Large intestine (tissue), 3 donors: ENCODE measurements around the gene KIF26B. TPM values are rescaled to one million over a fixed set of nuclear protein-coding genes. Genes with fewer than 3 reads are reported as not detected.

Experiments used
- DNase-seq, 2 donors: peaks; one replicate each; pipeline versions ENCODE4 v3.0.0 to v3.0.0-alpha.2; 2013
- H3K27ac ChIP-seq: one replicate; pipeline ENCODE4 v1.5.1; 2013; ENCODE audit warnings: low read length
- H3K27me3 ChIP-seq: 2 replicates; pipeline ENCODE4 v1.6.1; 2013; ENCODE audit warnings: low read length; ENCODE audit not compliant: control insufficient read depth, insufficient read depth
- H3K36me3 ChIP-seq: 2 replicates; pipeline ENCODE4 v1.6.1; 2013; ENCODE audit warnings: low read length; ENCODE audit not compliant: control insufficient read depth, insufficient read depth
- H3K4me1 ChIP-seq: one replicate; pipeline ENCODE4 v1.6.1; 2013; ENCODE audit warnings: low read length; ENCODE audit not compliant: control insufficient read depth, insufficient read depth
- H3K4me3 ChIP-seq: one replicate; pipeline ENCODE4 v1.5.1; 2013; ENCODE audit warnings: low read length
- H3K9me3 ChIP-seq: one replicate; pipeline ENCODE4 v1.6.1; 2013; ENCODE audit warnings: mild to moderate bottlenecking, low read depth, low read length, moderate library complexity; ENCODE audit not compliant: control insufficient read depth
- WGBS: methylation state at CpG from one replicate; pipeline ENCODE4 v1.1.5; 2013; ENCODE audit warnings: low lambda C conversion rate; ENCODE audit not compliant: insufficient coverage; 5-methylcytosine and 5-hydroxymethylcytosine counted together
- polyA plus RNA-seq: library from polyadenylated mRNA; unstranded; fragments of 120-200 nt; gene quantifications from one replicate; pipeline ENCODE4 v1.2.1, GENCODE V29; 2013

Gene KIF26B
- polyA plus RNA-seq, 1 donor, result 3.9 TPM

DNA sequence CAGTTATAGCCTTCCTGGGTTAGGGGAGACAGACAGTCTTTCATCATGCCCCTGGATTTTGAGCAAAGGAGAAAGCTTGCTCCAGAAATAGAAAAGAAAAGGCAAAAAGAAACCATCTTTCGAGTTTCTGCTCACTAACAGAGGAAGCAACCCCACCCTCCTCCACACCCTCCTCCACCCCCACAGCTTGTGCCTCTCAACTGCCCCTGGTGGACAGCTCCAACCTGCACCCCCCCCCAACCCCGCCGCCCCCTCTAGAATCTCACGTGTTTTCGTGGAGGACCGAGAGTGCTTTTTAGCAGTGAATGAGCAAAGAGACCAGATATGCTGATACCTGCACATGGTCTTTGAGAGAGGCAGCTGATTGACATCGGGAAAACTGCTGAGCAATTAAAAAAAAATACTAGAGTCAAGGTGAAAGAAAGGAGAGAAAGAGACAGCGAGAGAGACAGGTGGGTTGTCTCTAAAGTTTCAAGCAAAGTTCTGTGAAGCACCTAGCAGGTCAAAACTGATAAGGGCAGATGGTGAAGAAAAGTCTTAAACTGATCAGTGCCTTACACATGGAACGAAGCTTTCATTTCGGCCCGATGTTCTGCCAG lies 358.3 kb downstream of the KIF26B start:
- H3K4me1 ChIP-seq, result no peaks in the 10 kb centered on the region
- 48% methylated on average over 3 of the region's 11 CpGs for WGBS
- H3K27me3 ChIP-seq, result no peaks in the 10 kb centered on the region
- no peak overlapping the region for H3K4me3 ChIP-seq
- peak in 1 of 2 donors; percentile 17 for DNase-seq
- no peaks in the 10 kb centered on the region for H3K36me3 ChIP-seq
- no peak overlapping the region for H3K27ac ChIP-seq
- H3K9me3 ChIP-seq, result no peaks in the 10 kb centered on the region

DNA sequence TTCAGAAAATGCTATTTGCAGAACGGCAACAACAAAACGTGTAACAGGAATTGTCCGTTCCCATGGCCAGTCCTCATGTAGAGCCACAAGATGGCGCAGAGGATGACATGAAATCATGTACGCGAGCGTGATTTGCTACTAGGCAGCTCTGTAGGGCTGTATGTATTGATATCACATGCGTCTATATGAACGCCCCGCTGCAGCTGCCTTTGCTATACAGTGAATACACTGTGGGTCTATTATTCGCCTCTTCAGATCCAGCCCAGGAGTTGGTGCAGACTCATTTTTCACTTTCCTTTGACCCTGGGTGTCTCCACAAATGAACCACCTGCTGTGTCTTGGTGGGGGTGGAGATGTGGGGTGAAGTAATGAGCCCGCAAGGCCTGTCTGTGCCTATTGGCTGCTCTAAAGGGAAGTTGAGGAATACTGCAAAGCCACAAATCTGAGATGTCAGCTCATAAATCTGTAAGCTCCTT lies 361.5 kb downstream of the KIF26B start:
- Histone ChIP-seq H3K4me3 (no peak overlapping the region), H3K36me3 (no peaks in the 10 kb centered on the region), H3K4me1 (no peaks in the 10 kb centered on the region), H3K9me3 (peaks cover 2% of the 10 kb centered on the region), H3K27ac (no peak overlapping the region), H3K27me3 (no peaks in the 10 kb centered on the region)
- no CpG with 5 or more reads among the region's 12 CpGs for WGBS
- DNase-seq, result no peak

DNA sequence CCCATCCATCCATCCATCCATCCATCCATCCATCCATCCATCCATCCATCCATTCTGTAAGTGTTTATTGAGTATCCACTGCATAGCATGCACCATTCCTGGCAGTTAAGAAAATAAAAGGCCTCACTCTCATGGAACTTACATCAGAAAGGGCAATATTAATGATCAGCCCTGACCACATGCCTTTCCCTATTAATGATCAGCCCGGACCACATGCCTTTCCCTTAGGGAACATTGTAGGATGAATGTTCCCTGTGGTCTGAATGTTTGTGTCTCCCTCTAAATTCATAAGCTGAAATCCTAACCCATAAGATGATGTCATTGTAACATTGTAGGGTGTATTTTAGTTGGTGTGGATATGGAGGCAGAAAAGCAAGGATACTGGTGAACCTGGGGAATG lies 365.8 kb downstream of the KIF26B start:
- Histone ChIP-seq H3K27me3 (no peaks in the 10 kb centered on the region), H3K9me3 (peaks cover 2% of the 10 kb centered on the region), H3K4me3 (no peak overlapping the region), H3K27ac (no peak overlapping the region), H3K4me1 (no peaks in the 10 kb centered on the region), H3K36me3 (no peaks in the 10 kb centered on the region)
- WGBS, result 100% methylated on average over 1 of the region's 1 CpG
- DNase-seq, result no peak

GRCh38 chr1:245526141-245526540 lies 371.4 kb downstream of the KIF26B start:
- Histone ChIP-seq H3K27me3 (no peaks in the 10 kb centered on the region), H3K27ac (no peak overlapping the region), H3K4me1 (no peaks in the 10 kb centered on the region), H3K9me3 (no peaks in the 10 kb centered on the region), H3K4me3 (no peak overlapping the region), H3K36me3 (no peaks in the 10 kb centered on the region)
- no peak for DNase-seq
- WGBS, result no CpG with 5 or more reads among the region's 2 CpGs

- Histone ChIP-seq H3K27ac (no peak overlapping the region), H3K27me3 (no peaks in the 10 kb centered on the region), H3K9me3 (no peaks in the 10 kb centered on the region), H3K36me3 (no peaks in the 10 kb centered on the region), H3K4me1 (no peaks in the 10 kb centered on the region), H3K4me3 (no peak overlapping the region)
- no peak for DNase-seq
- WGBS, result no CpG with 5 or more reads among the region's 7 CpGs
Measured at GRCh38 chr1:245528258-245528635, 373.5 kb downstream of the KIF26B start.

GRCh38 chr1:245530937-245531336 lies 376.2 kb downstream of the KIF26B start:
- H3K27me3 ChIP-seq, result no peaks in the 10 kb centered on the region
- H3K9me3 ChIP-seq, result no peaks in the 10 kb centered on the region
- WGBS, result no CpG with 5 or more reads among the region's 2 CpGs
- H3K36me3 ChIP-seq, result no peaks in the 10 kb centered on the region
- H3K4me1 ChIP-seq, result no peaks in the 10 kb centered on the region
- no peak for DNase-seq
- no peak overlapping the region for H3K4me3 ChIP-seq
- no peak overlapping the region for H3K27ac ChIP-seq

DNA sequence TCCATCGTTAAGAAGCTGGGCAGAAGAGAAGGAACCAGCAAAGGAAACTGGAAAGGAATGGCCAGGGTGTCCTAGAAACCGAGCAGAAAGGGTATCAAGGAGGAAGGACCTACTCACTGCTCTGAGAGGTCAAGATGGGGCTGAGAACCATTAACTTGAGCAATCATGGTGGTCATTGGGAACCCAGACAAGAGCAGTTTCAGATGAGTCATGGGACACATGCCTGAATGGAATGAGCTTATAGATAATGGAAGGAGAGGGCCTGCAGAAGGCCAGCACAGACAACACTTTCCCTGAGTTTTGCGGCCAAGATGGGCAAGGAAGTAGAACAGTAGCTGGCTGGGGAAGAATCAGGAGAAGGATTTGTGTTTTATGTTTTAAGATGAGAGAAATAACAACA lies 383.2 kb downstream of the KIF26B start:
- Histone ChIP-seq H3K4me1 (no peaks in the 10 kb centered on the region), H3K27ac (no peak overlapping the region), H3K4me3 (no peak overlapping the region), H3K9me3 (no peaks in the 10 kb centered on the region), H3K36me3 (no peaks in the 10 kb centered on the region), H3K27me3 (no peaks in the 10 kb centered on the region)
- 96% methylated on average over 3 of the region's 3 CpGs for WGBS
- peak in 1 of 2 donors; percentile 17 for DNase-seq

GRCh38 chr1:245538671-245539070 lies 383.9 kb downstream of the KIF26B start:
- no peak for DNase-seq
- 100% methylated on average over 1 of the region's 3 CpGs for WGBS
- H3K27me3 ChIP-seq, result no peaks in the 10 kb centered on the region
- no peak overlapping the region for H3K27ac ChIP-seq
- H3K4me3 ChIP-seq, result no peak overlapping the region
- H3K36me3 ChIP-seq, result no peaks in the 10 kb centered on the region
- H3K9me3 ChIP-seq, result no peaks in the 10 kb centered on the region
- no peaks in the 10 kb centered on the region for H3K4me1 ChIP-seq

GRCh38 chr1:245541369-245541768 lies 386.6 kb downstream of the KIF26B start:
- Histone ChIP-seq H3K9me3 (no peaks in the 10 kb centered on the region), H3K4me1 (no peaks in the 10 kb centered on the region), H3K4me3 (no peak overlapping the region), H3K27me3 (no peaks in the 10 kb centered on the region), H3K36me3 (no peaks in the 10 kb centered on the region), H3K27ac (no peak overlapping the region)
- no peak for DNase-seq
- WGBS, result no CpG with 5 or more reads among the region's 14 CpGs

DNA sequence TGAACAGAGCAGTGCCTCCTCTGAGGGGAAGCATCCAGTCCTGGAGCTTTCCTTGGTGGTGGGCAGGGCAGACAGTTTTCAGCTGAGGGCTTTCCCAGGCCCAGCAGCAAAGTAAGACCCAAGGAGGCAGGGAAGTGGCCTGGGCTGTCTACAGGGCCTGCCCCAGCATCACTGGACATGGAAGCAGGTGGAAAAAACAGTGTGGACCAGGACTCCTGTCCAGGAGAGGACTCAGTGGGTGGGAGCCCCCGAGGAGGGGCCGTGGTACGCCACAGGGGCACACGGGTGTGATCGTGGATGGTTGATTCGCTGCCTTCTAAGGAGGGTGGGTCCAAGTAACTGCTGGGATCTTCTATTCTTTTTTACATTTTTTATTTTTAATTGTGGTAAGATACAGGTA lies 387.6 kb downstream of the KIF26B start:
- H3K27ac ChIP-seq, result no peak overlapping the region
- H3K4me1 ChIP-seq, result no peaks in the 10 kb centered on the region
- no peaks in the 10 kb centered on the region for H3K27me3 ChIP-seq
- no peaks in the 10 kb centered on the region for H3K36me3 ChIP-seq
- H3K4me3 ChIP-seq, result no peak overlapping the region
- no peaks in the 10 kb centered on the region for H3K9me3 ChIP-seq
- WGBS, result no CpG with 5 or more reads among the region's 6 CpGs
- DNase-seq, result no peak

DNA sequence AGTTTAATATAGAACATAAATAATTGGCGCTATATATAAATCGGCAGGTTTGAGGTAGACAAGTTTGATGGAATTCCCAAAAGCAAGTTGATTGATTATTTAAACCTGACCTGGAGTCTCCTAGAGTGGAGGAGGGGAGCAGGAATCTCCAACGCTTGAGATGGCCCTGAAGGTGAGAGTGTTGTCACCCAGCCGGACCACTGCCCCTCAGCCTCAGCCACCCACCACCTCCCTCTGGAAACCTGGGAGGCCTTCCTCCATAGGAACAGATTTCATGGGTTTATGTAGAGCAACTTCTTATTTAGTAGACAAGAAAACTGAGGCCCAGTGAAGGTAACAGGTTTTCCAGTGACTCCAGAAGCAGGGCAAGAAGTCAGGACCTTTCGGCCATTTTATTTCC lies 389.5 kb downstream of the KIF26B start:
- Histone ChIP-seq H3K4me1 (no peaks in the 10 kb centered on the region), H3K36me3 (no peaks in the 10 kb centered on the region), H3K27me3 (no peaks in the 10 kb centered on the region), H3K9me3 (no peaks in the 10 kb centered on the region), H3K27ac (no peak overlapping the region), H3K4me3 (no peak overlapping the region)
- no peak for DNase-seq
- 100% methylated on average over 2 of the region's 5 CpGs for WGBS
